NCI-H82 treated with DMSO at 0.1 percent for 48 hours (cell line): Measurements from ENCODE around the gene FHAD1.
A peak's percentile ranks its signal among the peaks of the same experiment; 100 is the strongest.

ENCODE experiments used
- DNase-seq: peaks from one replicate; lab custom pipeline; 2025; ENCODE audit not compliant: unreplicated experiment; lab: John Stamatoyannopoulos, UW

FHAD1 gene

DNA sequence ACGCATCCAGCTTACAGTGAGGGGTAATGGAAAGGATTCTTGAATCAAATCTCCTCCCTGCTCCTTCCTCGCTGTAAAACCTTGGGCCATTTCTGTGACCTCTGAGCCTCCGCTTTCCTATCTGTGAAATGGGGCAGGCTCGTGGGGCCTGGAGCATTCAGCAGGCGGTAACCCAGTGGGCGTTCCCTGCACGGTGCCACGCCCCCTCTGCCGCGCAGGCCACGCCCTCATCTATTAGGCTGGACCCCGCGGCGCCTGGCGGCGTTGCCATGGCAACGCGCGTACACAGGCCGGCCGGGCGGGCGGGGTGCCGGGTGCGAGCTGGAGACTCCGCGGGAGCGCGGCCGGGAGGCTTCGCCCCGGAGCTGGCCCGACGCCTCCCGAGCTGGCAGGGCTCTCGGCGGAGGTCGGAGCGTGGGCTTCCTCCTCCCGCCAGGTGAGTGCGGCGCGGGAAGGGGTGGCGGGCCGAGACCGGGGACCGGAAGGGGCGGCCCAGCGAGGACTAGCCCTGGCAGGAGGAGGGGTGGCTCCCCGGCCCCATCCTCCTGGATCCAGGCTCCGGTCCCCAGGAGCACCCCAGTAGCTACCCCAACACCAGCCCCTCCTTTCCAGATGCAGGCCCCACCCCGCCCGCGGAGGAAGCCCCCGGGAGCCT, at the start of gene FHAD1:
Gene FHAD1, plus strand, starts transcription at position 264 of the 655 bp plus-strand sequence. CDS start 4,562 bp downstream, outside the sequence.
- DNase-seq, result no peak

DNA sequence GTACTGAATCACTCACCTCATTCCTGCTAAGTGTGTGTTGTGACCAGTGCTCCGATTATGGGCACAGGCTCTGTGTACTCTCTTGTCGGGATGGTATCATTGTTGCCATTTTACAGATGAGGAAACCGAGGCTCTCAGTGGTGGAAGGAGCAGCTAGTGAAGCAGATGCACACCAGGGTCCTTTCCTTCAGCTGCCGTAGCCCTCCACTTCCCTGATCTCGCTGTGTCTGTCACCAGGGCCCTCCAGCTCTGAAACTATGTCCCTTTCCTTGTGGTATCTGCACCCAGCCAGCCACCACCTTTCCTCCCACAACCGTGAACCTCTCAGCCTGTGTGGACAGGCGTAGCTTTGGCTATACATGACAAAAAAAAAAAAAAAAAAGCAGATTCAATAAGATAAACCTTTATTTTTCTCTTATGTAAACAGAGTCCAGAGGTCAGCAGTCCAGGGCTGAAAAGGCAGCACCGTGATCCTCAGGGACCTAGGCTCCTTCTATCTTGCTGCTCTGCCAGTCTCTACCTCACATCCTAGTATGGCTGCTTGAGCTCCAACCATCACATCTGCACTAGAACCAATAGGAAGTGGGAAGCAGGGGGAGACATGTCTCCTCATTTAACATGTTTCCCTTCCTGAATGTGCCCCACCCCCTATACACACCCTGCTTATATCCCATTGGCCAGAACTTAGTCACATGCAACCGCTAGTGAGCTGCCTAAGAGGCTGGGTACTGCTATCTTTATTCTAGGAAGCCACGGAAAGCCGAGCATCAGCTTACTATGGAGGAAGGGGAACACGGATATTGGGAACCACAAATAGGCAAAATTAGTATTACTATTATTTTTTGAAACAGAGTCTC, 49.2 kb upstream of the FHAD1 start:
- DNase-seq, result no peak

DNA sequence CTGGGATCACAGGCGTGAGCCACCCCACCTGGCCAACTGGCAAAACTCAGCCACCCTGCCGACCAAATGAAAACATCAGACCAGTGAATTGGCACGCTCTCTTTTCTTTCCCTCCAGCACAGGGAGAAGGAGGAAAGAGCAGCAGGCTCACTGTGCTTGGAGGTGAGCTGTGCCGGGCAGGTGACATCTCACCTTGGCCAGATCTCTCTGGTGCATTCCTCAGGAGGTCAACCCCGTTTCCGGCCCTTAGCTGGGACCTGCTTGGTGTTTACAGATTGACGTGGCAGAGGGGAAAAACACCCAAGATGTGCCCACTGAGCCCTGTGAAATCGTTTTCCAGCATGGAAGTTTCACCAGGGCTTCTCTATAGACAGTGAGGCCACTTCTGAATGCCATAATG, 48.3 kb upstream of the FHAD1 start:
- no peak for DNase-seq

DNA sequence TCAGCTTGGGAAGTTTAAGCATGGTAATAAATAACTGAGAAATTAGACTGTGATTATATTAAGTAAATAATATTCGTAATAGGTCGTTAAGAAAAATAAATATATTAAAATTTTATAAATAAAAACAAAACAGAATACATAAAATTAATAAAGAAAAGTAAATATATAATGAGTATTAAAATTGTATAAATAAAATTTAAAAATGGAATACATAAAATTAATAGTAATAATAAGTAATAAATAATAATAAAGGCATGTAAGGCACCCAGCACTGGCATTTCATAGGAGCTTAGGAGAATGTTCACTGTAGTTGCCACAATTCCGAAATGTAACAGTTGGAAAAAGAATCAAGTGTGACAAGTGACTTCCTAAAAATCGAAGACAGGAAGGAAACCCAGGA, 45.8 kb upstream of the FHAD1 start:
- DNase-seq, result no peak

DNA sequence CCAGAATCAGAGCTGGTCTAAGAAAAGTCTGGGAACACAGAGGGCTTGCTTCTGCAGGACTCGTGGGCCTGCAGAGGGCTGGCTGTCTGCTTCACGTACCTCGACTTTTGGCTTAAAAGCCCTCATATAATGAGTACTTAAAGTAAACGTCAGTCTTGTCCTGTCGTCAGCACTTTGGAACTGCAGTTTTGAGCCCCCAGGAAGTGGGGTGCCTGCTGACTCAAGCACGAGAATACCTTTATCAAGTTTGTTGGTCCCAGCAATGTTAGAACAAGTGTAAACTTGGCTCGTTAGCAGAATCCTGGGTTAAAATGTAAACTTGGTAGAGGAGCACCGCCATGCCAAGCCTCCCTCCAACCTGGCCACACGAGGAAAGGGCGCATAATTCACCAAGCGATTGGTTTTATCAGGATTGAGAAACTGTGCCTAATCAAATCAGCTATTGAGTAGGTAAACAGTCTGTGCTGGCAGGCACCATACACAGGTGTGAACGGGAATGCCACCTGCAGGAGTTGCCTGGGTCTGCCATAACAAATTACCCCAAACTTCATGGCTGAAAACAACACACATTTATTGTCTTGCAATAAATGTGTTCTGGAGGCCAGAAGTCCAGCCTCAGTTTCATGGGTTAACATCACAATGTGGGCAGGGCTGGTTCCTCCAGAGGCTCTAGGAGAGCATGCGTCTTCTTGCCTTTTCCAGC, 45.0 kb upstream of the FHAD1 start:
- no peak for DNase-seq

DNA sequence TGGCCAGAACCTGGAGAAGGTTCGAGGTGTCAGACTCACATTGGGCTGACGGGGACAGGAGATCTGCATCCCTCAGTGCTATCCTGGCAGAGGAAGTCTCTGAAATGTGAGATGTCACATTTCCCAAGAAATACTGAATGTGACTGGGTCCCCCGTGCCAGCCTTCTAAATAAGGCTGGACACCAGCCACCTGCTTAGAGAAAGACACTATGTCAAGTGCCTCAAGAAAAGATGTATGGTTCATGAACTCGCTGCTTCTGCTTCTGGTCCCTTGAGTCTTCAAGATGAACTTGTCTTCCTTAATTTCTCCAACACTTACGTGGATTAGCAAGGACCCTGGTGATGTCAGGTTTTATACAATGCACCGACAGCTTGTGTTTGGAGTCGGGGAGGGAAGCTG, 42.1 kb upstream of the FHAD1 start:
- DNase-seq, result no peak

DNA sequence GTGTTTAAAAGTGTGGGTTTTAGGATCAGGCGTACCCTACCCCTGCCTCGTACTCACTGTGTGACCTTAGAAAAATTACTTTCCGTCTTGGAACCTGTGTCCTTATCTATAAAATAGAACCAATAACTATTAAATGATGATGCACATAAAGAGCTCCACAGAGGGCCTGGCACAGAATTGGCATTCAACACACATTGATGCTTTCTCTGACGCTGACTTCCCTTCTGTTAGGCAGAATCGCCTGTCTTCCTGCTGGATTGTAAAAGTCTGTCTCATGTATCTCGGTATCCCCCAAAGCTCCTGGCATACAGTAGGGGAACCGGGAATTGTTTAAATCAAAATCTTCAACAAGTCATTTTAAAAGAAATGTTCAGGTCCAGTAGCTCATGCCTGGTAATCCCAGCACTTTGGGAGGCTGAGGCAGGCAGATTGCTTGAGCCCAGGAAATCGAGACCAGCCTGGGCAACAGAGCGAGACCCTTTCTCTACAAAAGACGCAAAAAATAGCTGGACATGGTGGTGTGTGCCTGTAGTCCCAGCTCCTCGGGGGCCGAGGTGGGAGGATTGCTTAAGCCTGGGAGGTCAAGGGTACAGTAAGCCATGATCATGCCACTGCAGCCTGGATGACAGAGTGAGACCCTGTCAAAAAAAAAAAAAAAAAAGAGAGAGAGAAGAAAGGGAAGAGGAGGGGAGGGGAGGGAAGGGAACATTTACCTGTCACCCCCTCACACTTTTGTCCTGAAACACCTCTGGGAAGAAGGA, 41.3 kb upstream of the FHAD1 start:
- DNase-seq, result no peak

DNA sequence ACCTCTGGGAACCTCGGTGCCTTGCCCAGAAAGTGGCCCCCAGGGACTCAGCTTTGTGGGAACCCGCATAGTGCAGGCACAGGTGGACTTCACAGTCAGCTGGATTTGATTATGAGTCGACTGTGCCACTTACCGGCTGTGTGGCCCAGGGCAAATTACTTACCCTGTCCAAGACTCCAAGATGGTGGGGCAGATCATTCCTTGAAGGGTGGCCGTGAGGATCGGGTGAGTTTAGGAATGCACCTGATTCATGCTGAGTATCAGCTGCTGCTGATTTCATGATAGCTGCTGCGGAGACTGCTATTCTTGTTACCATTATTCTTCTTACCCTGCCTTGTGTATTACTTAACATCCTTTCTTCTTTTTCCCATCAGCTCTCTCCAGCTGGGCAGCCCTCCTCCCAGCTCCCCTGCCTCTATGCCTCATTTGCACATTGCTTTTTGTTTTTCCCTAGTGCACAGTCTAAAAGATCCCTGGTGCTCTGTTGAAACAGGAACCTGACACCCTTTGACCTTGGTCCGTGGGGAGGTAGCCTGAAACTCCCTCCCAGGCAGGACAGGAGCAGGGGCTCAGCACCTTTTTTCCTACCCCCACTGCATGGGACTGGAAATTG, 40.5 kb upstream of the FHAD1 start:
- no peak for DNase-seq

DNA sequence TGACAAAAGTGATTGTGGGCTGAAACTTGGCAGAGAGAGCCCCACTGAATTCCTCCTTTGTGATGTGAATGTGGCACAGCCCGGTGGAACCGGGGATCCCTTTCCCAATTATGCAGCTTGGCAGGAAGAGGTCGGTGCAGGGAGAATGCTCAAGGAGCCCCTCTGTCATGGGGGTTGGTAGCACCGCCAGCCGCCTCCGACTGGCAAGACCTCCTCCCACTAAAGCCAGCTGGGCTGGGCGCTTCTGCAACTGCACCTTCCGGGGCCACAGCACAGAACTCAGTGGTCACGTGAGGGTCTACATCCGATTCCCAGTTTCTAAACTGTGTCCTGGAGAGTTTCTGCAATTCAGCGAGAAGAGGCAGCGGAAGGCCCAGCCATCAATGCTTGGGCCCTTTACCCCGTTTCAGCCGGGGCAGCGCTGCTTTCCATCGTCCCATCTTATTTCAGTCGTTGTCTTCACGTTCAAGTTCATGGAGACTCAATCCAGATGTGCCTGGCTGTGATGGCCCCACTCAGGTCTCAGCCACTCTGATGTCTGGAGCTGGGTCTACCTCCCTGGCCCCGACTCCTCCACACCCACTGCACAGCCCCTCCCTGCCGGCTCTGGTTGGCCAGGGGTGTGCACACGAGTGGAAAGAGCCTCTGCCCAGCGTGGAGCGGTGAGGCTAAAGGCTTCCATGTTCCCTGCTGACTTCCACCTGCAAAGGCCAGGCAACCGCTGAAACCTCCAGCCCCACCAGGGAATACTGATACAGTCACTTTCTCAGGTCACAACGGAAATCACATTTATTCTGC, 39.8 kb upstream of the FHAD1 start:
- no peak for DNase-seq

DNA sequence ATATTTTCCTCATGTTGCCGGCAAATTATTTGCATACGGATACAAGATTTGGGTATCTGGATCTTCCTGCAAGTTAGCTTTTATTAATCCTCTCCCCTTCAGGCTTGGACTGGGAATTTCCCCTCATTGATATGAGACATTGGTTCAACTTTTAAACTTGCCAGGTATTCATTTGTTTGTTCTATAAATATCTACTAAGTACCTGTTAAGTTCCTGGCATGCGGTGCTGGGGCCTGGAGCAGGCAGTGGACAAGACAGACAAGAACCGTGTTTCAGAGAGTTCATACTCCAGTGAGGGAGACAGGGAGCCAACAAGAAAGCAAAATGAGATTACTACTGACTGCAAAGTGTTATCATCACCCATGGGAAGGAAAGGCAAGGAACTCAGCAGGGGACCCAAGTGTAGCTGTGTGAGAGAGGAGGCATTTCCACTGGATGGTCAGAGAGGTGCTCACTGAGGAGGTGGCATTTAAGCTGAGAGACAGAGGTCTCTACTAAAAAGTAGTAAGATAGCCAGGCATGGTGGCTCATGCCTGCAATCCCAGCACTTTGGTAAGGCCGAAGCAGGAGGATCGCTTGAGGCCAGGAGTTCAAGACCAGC, 39.1 kb upstream of the FHAD1 start:
- no peak for DNase-seq

DNA sequence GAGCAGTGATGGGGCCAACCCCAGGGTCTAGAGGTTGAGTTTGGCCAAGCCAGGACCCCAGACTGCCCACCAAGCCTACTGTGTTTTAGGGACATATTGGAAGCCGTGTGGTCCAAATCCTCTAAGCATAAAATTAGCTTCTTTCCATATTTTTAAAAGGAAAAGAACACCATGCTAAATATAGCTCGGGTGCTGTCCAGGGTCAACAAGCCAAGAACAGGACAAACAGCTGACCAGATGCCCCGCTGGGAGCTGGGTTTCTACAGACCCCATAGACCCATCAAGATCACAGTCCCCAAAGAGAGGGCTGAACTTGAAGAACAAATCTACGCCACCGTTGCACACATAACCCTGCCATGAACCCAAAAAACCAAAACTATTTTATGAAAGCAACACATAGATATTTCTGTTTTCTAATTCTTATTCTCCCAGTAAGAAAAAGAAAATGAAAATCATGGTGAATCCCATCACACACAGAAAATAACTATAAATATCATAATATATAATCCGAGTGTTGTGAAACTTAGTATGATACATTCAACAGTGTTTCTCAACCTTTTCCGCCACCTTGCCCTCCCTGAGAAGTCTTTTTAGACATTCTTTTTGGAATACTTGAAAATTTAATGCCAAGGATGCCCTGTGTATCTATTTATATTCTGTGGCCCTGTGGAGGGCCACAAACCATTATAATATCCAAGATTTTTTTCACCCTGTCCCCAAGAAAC, 36.2 kb upstream of the FHAD1 start:
- no peak for DNase-seq

DNA sequence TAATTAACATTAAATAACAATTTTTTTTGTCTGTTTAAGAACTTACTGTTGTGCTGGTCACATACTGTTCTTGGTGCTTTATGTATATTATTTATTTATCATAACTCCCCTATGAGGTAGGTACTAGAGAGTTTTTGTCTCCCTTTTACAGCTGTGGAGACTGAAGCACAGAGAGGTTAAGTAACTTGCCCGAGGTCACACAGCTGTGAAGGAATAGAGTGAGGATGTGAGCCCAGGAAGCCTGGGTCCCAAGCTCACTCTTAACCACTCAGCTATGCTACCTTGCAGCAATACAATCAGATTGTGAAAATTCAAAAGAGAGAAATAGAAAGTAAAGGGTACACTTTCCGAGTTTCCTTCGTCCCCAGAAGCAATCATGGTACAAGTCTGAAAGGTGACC, 35.6 kb upstream of the FHAD1 start:
- no peak for DNase-seq

DNA sequence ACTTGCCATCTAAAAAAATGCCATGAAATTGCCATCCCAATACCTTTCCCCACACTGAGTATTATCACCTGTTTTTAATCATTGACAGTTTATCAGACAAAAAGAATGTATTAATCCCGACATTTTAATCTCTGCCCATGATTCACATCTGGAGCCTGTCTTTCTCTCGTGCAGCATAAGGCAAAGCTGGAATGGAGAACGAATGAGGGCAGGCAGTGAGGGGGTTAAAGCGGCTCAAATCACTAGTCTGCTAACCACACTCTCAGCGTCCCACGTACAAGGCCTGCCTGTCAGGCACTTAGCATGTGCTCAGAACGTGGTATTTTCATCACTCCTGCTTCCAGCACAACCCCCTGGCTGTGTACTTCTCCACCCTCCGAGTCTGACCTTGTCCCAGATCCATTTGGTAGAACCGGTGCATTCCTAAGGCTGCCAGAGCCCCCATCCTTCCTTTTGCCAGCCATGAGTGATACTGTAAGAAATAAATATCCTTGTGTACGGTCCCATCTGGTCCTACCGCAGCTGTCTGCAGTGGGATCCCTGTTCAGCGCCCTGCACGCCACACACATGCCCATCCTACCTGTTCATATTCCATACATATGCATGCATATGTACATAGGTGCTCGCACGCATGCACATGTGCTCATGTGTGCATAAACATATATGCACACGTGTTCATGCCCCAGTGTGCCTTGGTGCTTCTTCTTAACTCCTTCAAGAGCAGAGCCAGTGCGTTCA, 34.6 kb upstream of the FHAD1 start:
- DNase-seq, result no peak

DNA sequence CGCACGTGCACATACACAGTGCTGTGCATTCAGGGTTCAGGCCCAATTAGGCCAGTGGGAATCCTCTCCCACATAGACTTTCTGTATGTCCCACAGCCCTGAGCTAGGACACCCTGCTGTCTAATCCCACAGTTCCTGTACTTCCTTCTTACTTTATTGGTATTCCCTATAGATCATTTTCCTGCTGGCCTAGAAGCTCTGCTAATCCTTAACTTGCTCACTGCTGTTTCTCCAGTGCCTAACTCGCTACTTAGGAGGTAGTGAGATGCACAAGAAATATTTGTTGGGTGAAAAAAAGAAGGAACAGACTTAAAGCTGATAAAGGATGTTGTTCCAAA, 34.1 kb upstream of the FHAD1 start:
- DNase-seq, result peak; percentile 57

DNA sequence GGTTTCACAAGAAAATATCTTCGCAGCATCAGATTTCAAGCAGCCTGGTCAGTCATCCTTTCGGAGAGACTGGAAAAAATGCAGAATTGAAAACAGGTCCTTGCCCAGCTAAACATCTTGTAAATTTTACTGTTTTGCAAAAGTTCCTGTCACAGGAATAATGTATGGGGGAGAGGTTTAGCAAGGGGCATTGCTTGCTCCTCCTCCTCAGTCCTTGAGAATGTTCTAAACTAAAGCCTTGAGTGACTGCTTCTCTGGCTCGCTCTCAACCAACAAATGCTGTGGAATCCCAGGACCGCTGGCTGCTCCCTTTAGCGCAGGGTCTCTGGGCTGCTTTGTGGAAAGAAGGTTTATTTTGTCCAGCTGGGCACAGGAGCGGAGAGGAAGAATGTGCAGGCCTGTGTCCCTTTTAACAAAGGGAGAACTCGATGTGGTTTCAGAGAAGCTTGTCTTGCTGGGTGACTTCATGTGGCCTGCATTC, 33.6 kb upstream of the FHAD1 start:
- no peak for DNase-seq

DNA sequence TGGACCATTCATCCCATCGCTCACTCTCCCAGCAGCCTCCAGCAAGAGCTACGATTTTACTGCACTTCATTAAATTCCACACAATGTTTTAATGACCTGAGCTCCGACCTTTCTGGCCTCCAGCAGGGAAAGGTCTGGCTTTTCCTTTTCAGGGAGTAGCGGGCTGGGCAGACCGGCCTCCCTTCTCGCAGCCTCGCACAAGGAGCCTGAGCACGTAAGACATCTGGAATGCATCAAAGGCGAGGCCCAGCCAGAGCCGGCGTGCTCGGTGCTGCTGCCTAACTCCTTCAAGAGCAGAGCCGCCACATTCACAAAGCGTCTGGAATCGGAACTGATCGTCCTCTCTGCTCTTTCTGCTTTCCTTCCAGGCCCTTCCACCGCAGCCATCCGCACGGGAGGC, 32.5 kb upstream of the FHAD1 start:
- DNase-seq, result no peak

DNA sequence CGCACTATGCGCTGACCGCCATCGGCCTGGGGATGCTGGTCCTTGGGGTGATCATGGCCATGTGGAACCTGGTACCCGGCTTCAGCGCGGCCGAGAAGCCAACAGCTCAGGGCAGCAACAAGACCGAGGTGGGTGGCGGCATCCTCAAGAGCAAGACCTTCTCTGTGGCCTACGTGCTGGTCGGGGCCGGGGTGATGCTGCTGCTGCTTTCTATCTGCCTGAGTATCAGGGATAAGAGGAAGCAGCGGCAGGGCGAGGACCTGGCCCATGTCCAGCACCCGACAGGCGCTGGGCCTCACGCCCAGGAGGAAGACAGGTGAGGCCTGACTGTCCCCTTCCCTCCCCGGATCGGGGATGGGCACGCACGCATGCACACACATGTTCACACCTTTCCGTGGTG, 31.9 kb upstream of the FHAD1 start:
- DNase-seq, result no peak

DNA sequence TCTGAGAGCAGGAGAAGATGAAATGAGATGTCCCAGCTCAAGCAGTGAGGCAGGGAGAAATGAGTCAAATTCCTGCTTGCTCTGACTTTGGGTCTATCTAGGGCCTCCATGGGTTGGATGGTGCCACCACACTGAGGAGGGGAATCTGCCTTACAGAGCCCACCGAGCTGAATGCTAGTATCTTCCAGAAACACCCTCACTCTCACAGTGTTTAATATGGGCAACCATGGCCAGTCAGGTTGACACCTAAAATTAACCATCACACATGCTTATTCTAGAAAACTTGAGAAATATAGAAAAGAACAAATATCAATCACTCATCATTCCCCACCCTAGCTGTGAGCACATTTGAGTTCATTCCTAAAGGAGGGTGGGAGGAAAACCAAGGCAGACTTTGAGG, 29.4 kb upstream of the FHAD1 start:
- DNase-seq, result no peak
